Right hindlimb (tissue), 1 donor: ENCODE results near the gene ETNK2.

Experiments used
- DNase-seq: peaks from one replicate; pipeline ENCODE4 v3.0.0-alpha.2; 2018

Gene ETNK2

GRCh38 chr1:204174958-204175357, 23.1 kb upstream of the ETNK2 start:
- DNase-seq = no peak

- DNase-seq = no peak
Measured at GRCh38 chr1:204172404-204173029, 20.7 kb upstream of the ETNK2 start.

- DNase-seq = no peak
Measured at GRCh38 chr1:204171751-204172178, 19.9 kb upstream of the ETNK2 start.

- no peak for DNase-seq
Measured at GRCh38 chr1:204170494-204171155, 18.8 kb upstream of the ETNK2 start.

GRCh38 chr1:204169858-204170257, 18.0 kb upstream of the ETNK2 start:
- DNase-seq = no peak

- DNase-seq = no peak
Measured at GRCh38 chr1:204167730-204168129, 15.9 kb upstream of the ETNK2 start.

GRCh38 chr1:204166219-204166618, 14.4 kb upstream of the ETNK2 start, which contains the start of gene REN:
Gene REN (minus strand): TSS chr1:204166337. CDS start chr1:204166293, 44 bp downstream.
- no peak for DNase-seq

- DNase-seq = peak; percentile 83
Measured at GRCh38 chr1:204162494-204163074, 10.7 kb upstream of the ETNK2 start.

GRCh38 chr1:204161609-204162493, 10.0 kb upstream of the ETNK2 start:
- no peak for DNase-seq

GRCh38 chr1:204157962-204158361, 6.1 kb upstream of the ETNK2 start:
- DNase-seq = no peak

GRCh38 chr1:204155881-204156280, 4.0 kb upstream of the ETNK2 start:
- DNase-seq = no peak

GRCh38 chr1:204154568-204155255, 2.9 kb upstream of the ETNK2 start:
- DNase-seq = no peak

GRCh38 chr1:204153667-204154066, 1.8 kb upstream of the ETNK2 start:
- no peak for DNase-seq

- no peak for DNase-seq
Measured at GRCh38 chr1:204152310-204153044, 633 bp upstream of the ETNK2 start.

GRCh38 chr1:204150702-204151551, 917 bp downstream of the ETNK2 start:
- DNase-seq = peak; percentile 53

GRCh38 chr1:204149635-204150565, 1.9 kb downstream of the ETNK2 start:
- DNase-seq = no peak

- no peak for DNase-seq
Measured at GRCh38 chr1:204149107-204149506, 2.7 kb downstream of the ETNK2 start.

GRCh38 chr1:204147406-204148383, 4.1 kb downstream of the ETNK2 start:
- no peak for DNase-seq
